KOPT-K1 (cell line): Measurements from ENCODE around the gene POMGNT1.

Experiments used
- H3K27ac ChIP-seq: fragments of 200-600 bp; sonication (generic); 2 replicates; pipeline ENCODE4 v1.5.1; 2016; ENCODE audit warnings: antibody characterized with exemption, mild to moderate bottlenecking, low read depth, low read length; ENCODE audit not compliant: poor library complexity, severe bottlenecking
- H3K36me3 ChIP-seq: fragments of 200-600 bp; sonication (generic); 2 replicates; pipeline ENCODE4 v1.5.1; 2017; ENCODE audit warnings: antibody characterized with exemption, mild to moderate bottlenecking, low read length, moderate library complexity; ENCODE audit not compliant: insufficient read depth
- H3K9me3 ChIP-seq: fragments of 200-600 bp; sonication (generic); 2 replicates; pipeline ENCODE4 v1.5.1; 2017; ENCODE audit warnings: antibody characterized with exemption, low read length, mild to moderate bottlenecking; ENCODE audit not compliant: insufficient read depth, poor library complexity, severe bottlenecking

The POMGNT1 gene

DNA sequence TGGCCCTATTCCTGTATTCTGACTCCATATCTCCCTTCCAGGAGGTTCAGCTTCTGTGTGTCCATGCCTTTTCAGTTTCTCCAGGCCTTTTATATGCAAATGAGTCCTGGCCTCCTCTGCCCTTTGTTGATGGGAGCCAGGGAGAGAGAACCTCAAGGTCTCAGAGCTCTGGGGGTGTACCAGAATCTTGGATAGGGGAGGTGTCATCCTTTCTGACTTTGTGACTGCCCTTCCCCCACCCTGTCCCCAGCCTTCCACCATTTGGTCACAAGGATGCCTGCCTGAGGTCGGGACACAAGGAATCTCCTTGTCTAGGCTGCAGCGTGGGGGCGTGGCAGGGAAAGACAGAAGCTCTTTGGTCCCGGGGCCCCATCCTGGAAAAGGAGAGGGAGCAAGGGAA is 23.5 kb upstream of the POMGNT1 start:
- Histone ChIP-seq H3K27ac (no peak overlapping the region), H3K36me3 (no peaks in the 10 kb centered on the region), H3K9me3 (no peaks in the 10 kb centered on the region)

DNA sequence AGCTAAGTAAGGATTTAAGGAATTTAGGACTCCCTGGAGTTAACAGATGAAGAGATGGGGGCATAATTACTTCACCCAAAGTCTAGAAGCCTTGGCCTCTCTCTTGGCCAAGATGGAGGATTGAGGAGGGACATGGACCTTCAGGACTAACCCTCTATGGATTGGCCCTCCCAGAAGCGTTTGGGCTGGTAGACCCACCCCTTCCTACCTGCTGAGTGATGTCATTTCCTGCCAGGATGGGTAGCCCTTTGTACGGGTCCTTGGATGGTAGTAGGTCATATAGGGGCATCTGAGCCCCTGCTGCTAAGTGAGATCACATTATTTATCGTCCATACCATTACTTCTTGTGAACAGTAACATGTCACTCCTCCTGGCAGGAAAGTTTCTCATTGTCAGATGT is 22.6 kb upstream of the POMGNT1 start:
- no peaks in the 10 kb centered on the region for H3K9me3 ChIP-seq
- no peaks in the 10 kb centered on the region for H3K36me3 ChIP-seq
- H3K27ac ChIP-seq, result no peak overlapping the region

DNA sequence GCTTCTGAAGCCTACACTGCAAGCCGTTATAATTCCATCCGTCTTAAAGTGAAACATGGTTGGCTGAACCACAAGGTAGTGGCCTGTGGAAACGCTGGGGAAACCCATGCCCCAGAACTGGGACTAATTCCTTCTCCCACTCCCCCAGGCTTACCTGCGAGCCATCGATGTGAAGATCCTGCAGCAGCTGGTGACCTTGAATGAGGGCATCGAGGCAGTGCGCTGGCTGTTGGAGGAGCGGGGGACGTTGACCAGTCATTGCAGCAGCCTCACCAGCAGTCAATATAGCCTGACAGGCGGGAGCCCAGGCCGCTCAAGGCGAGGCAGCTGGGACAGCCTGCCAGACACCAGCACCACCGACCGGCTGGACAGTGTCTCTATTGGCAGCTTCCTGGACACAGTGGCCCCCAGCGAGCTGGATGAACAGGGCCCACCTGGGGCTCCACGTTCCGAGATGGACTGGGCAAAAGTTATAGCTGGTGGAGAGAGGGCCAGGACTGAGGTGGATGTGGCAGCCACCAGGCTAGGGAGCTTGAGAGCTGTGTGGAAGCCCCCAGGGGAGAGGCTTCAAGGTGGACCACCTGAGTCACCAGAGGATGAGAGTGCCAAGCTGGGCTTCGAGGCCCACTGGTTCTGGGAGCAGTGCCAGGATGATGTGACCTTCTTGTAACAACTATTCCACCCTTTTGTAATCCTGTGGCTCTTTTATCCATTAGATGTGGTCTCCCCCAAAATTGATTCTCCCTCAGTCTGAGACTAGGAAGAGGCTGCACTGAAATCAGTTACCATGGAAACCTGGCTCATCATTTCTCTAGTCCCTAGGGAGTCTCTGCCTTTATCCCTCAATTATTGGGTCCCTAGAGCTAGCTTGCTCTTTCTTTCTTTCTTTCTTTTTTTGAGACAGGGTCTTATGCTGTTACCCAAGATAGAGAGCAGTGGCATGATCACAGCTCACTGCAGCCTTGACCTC is 21.6 kb upstream of the POMGNT1 start:
- H3K27ac ChIP-seq, result no peak overlapping the region
- no peaks in the 10 kb centered on the region for H3K36me3 ChIP-seq

DNA sequence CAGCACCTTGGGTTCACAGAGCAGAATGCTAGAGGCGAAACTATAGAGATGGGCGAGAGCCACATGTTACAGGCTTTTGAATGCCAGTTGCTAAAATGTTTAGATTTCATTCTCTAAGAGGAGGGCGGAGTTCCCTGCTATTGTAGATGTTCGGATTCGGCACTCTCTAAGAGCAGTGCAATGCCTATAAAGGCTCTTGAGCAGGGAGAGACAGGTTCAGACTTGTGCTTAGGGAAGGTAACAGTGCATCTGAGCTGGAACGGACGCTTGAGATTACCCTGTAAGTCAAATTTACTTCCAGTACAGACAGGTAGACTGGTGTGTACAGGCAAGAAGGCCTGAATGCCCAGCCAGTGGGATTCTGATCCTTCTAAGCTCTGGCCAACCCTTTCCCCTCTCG is 20.2 kb upstream of the POMGNT1 start:
- Histone ChIP-seq H3K36me3 (no peaks in the 10 kb centered on the region), H3K27ac (no peak overlapping the region), H3K9me3 (no peaks in the 10 kb centered on the region)

More for the DNA sequence above, 21.6 kb upstream of the POMGNT1 start:
- no peaks in the 10 kb centered on the region for H3K9me3 ChIP-seq

DNA sequence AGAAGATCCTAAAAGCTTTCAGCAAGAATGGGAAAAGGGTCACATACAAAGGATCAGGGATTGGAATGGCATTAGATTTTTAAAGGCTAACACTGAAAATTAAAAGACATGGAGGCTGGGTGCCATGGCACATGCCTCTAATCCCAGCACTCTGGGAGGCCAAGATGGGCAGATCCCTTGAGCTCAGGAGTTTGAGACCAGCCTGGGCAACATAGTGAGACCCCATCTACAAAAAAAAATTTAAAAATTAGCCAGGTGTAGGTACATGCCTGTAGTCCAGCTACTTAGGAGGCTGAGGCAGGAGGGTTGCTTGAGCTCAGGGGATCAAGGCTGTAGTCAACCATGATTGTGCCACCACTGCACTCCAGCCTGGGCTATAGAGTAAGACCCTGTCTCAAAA is 17.3 kb upstream of the POMGNT1 start:
- Histone ChIP-seq H3K27ac (no peak overlapping the region), H3K9me3 (no peaks in the 10 kb centered on the region), H3K36me3 (no peaks in the 10 kb centered on the region)

DNA sequence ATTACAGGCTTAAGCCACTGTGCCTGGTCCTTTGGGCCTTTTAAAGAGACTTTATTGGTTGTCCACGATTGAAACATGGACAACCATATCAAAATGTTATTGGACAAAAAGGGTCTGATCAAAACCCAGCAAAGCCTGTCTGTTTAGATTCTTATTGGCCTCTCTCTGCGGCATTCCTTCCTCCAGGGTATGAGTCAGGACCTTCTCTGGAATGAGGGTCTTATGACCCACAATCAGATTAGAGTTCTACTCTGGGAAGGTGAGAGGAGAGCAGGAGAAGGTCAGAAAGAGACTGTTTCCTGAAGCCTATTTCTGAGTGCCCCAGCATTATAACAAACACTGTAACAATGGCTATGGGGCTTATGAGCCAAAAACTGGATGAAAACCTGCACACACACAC is 12.8 kb upstream of the POMGNT1 start:
- no peaks in the 10 kb centered on the region for H3K9me3 ChIP-seq
- H3K27ac ChIP-seq, result no peak overlapping the region
- H3K36me3 ChIP-seq, result no peaks in the 10 kb centered on the region

DNA sequence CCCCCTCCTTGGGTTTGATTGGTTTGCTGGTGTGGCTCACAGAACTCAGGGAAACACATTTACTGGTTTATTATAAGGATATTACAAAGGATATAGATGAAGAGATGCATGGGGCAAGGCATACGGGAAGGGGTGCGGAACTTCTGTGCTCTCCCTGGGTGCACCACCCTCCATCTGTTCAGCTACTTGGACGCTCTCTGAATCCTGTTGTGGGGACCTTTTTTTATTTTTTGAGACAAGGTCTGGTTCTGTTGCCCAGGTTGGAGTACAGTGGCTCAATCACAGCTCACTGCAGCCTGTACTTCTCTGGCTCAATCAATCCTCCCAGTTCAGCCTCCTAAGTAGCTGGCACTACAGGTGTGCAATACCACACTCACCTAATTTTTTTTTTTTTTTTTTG is 12.3 kb upstream of the POMGNT1 start:
- Histone ChIP-seq H3K9me3 (no peaks in the 10 kb centered on the region), H3K36me3 (no peaks in the 10 kb centered on the region), H3K27ac (no peak overlapping the region)

DNA sequence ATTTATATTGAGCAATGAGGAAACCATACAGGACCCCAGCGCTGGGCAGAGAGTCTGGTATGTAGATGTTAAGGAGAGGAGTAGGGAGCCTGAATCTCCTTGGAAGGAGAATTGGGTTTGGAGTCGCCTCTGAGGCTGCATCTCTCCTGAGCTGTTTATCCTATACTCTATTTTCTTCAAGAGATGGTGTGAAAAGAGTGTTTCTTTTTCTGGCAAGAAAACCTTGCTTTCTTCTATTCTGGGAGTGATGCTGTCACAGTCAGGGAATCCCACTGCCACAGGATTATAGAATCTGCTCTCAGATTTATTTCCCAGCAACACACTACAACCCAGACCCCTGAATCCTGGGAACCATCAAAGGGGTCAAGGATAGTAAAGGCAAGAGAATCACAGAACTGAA is 8.2 kb upstream of the POMGNT1 start:
- H3K9me3 ChIP-seq, result no peaks in the 10 kb centered on the region
- no peaks in the 10 kb centered on the region for H3K36me3 ChIP-seq
- no peak overlapping the region for H3K27ac ChIP-seq

DNA sequence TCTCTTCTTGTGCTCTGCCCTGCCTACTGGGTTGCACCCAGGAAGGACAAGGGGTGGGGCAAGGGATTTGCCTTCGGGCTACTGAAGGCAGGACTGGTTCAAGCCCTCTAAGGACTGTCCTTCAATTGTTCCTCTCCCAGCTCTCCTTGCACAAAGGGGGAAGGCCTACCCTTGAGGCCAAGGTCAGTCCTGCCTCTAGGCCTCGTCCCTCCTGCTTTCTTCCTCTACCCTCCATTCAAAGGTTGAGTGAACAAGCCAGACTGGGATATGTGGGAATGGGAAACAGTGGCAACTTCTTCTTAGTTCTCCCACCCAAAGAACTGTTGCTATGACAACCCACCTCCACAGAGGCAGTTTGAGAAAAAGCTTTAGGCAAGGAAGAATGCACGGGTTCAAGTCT is 7.6 kb upstream of the POMGNT1 start:
- Histone ChIP-seq H3K36me3 (no peaks in the 10 kb centered on the region), H3K27ac (no peak overlapping the region), H3K9me3 (no peaks in the 10 kb centered on the region)

DNA sequence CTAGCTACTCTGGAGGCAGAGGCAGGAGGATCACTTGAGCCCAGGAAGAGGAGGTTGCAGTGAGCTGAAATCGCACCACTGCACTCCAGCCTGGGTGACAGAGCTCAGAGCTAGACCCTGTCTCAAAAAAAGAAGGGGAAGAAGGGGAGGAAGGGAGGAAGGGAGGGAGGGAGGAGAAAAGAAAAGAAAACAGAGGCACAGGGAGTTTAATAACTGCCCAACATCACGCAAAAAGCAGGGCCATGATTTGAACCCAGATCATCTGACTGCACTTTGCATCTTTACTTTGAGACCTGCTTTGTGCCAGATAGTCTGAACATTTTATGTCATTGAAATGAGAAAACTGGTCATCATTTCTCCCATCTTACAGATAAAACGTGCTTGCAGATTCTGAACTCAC is 6.9 kb upstream of the POMGNT1 start:
- H3K36me3 ChIP-seq, result no peaks in the 10 kb centered on the region
- H3K9me3 ChIP-seq, result no peaks in the 10 kb centered on the region
- H3K27ac ChIP-seq, result no peak overlapping the region

DNA sequence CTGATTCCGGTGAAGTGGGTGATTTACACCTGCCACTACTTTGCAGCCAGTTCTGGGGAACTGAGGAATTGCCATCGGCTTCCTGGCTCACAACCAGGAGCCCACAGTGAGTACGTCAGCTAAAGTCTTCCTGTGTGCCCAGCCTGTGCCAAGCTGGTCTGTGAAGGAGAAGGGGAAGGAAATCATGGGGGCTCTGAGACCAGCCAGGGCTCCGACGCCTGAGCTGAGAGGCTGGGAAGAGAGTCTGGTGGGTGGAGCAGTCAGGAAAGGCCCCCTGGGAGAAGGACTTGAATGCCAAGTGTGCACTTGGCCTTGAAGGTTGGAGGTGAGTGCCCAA is 6.1 kb upstream of the POMGNT1 start:
- Histone ChIP-seq H3K36me3 (no peaks in the 10 kb centered on the region), H3K27ac (no peak overlapping the region), H3K9me3 (no peaks in the 10 kb centered on the region)

DNA sequence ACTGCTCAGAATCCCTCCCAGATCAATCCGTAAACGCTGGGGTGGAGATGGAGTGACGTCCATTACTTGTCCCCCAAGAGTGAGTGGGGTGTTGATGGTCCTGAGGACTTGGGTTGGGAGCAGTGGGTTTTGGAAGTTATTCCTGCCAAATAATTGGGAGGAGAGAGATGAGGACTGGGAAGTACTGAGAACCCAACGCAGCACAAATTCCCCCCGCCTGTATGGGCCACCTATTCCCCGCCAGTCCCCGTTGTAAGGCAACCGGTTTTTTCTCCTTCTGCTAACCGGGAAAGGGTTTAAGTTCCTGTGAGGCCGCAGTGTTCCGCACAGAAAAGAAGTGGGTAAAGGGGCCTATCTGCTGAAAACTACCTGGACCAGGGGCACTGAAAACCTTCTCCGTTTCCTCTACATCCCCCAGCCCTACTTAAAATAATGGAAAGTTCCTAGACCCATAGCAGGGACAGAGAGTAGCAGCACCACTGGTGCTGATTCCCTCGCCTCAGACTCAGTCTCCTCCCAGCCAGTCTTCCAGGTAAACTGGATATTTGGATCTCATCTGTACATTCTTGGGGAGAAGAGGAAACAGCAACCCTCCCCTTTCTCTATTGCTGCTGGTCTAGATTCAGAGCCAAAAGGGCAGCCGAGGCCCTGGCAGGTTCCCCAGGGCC is 5.6 kb upstream of the POMGNT1 start:
- no peaks in the 10 kb centered on the region for H3K36me3 ChIP-seq
- no peaks in the 10 kb centered on the region for H3K9me3 ChIP-seq
- H3K27ac ChIP-seq, result no peak overlapping the region

DNA sequence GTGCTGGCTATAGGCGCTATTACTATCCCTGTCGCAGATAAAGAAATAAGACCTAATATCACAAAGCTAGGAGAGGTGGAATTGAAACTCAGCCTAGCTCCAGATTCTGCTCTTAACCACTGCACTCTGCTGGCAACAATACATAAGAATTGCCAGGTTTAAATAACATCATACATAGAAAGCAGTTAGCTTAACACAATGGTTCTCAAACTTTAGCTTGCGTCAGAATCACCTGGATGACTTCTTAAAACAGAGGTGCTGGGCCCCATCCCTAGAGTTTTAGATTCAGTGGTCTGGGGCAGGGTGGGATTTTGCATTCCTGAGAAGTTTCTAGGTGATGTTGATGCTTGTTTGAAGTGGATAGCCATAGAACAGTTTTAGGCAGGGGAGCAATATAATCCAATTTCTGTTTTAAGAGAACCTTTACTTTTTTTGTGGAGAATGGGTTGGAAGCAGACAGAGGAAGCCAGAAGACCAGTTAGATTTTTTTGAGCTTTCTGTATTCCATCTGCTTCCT is 1.1 kb upstream of the POMGNT1 start:
- Histone ChIP-seq H3K9me3 (no peaks in the 10 kb centered on the region), H3K36me3 (peaks cover 26% of the 10 kb centered on the region), H3K27ac (no peak overlapping the region)

DNA sequence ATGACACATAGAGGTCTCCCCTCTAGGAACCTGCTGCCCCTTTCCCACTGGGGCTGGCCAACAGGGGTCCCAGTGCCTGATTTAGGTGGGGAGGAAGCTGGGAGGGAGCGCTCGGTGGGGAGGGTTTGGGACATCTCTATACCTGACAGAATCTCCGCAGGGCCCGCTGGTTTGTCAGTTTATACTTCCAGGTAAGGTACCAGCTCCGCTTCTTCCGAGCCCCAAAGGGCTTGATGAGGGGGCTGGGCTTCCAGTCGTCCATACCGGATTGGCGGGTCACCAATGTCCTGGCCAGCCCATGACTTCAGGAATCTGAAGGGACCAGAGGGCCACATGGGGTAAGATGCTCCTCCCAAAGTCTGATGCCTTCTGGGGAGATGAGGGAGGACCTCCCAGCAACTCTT is 672 bp downstream of the POMGNT1 start:
- Histone ChIP-seq H3K9me3 (no peaks in the 10 kb centered on the region), H3K27ac (peak overlapping the region; percentile 70), H3K36me3 (peaks cover 43% of the 10 kb centered on the region)

DNA sequence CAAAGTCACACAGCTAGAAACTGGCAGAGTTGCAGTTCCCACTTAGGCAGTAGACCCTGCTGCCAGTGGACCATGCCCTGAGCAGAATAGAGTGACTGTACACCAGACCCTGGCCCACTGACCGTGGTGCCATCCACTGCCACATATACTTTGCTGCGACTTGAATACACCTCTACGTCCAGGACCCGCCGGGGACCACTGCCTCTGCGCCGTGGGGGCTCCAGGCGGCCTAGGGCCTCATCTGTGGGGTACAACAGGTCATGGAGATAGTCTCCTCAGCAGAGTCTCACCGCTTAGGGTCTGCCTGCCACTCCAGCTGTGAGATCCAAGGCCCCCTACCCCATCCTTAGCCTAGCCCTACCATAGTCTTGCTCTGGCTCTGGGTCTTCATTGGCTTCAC is 1.6 kb downstream of the POMGNT1 start:
- H3K27ac ChIP-seq, result no peak overlapping the region
- no peaks in the 10 kb centered on the region for H3K9me3 ChIP-seq
- H3K36me3 ChIP-seq, result peaks cover 53% of the 10 kb centered on the region
